OCI-M2 (cell line): ENCODE data around the gene BSPRY.
"Not testable (repeated sequence)": the region's sequence is repeated elsewhere in the genome, so short reads cannot be mapped to it uniquely, and the experiment has no call there.

ENCODE experiments used
- DNase-seq: peaks from one replicate; lab custom pipeline; 2025; ENCODE audit not compliant: unreplicated experiment; lab: John Stamatoyannopoulos, UW

The BSPRY gene

GRCh38 chr9:113393281-113393680 is 43.9 kb downstream of the BSPRY start:
- DNase-seq = no peak

GRCh38 chr9:113395000-113395861 is 45.9 kb downstream of the BSPRY start:
- no peak for DNase-seq

DNA sequence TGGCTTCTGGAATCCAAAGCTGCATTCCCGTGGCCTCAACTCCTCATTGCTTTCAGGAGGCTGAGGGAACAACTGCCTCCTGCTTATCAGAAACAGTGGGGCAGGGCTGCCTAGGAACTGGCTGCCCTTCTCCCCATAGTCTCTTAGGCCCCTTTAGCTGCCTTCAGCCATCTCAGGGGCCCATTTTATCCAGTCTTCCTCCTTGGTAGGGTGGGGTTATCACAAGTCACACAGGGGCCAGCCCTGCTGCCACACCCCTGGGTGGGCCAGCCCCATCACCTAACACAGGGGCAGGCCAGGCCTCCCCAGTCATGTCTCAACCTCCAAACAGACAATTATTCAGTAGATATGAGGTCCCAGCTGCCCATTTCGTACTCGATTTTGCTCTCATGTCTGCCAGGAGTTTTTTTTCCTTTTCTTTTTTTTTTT is 47.9 kb downstream of the BSPRY start:
- DNase-seq = peak; percentile 33

DNA sequence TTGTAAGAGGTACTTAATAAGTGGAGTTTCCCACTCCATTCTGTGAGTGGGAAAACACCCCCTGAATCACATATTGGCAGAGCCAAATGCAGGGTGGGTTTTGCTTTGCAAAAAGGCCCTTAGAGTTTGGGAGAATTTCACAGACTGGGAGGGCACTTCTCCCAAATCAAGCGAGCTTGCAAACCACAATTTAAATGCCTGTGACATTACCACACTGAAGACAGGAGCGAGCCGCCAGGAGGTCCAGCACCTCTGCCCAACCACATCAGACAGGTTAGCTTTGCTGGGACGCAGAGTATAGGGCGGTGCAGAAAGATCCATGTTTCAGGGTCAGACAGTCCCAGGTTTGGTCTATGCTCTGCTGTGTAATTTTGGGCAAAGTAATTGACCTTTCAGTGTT is 49.5 kb downstream of the BSPRY start:
- no peak for DNase-seq

- no peak for DNase-seq
Observed at GRCh38 chr9:113399646-113400200, 50.4 kb downstream of the BSPRY start.

- DNase-seq = peak; percentile 93
Observed at GRCh38 chr9:113401027-113401792, 51.9 kb downstream of the BSPRY start, which contains the start of gene ALAD. TSS of gene ALAD (minus strand) at chr9:113401284. CDS start at chr9:113393559, 7,725 bp downstream.

DNA sequence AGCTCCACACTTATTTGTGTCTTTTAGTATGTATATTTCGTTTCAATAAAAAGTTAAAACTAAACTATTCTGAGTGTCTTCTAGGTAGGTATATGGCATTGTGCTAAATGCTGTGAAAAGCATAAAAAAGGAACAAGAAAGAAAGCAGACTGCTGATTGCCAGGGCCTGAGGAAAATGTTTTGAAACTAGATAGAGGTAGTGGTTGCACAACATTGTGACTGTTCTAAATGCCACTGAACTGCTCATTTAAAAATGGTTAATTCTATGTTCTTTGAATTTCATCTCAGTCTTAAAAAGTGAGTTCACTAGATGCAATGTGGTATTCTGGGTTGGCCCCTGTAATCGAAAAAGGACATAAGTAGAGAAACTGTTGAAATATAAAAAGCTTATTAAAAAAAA is 54.3 kb downstream of the BSPRY start:
- no peak for DNase-seq

GRCh38 chr9:113406353-113406752 is 57.0 kb downstream of the BSPRY start:
- not testable (repeated sequence) for DNase-seq

DNA sequence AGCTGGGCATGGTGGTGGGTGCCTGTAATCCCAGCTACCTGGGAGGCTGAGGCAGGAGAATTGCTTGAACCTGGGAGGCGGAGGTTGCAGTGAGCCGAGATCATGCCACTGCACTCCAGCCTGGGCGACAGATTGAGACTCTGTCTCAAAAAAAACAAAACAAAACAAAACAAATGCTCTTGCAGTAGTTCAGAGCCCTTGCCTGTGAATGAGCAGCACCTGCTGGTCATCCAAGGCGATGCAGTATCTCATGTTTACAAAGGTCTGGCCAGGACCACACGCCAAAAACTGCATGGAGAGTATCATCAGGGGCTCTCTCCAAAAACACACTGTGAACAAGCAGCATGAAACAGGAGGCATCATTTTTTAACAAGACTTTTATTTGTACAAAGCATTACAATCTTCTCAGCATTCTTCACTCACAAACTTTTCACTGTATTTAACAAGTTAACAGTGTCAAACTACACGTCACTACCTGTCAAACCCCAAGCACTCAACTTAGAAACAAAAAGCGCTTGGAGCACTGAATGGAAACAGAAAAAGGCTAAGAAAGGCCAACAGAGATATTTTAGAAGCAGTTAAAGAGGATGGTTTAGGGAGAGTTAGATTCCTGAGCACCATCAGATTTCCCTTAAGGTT is 57.7 kb downstream of the BSPRY start:
- DNase-seq = not testable (repeated sequence)

DNA sequence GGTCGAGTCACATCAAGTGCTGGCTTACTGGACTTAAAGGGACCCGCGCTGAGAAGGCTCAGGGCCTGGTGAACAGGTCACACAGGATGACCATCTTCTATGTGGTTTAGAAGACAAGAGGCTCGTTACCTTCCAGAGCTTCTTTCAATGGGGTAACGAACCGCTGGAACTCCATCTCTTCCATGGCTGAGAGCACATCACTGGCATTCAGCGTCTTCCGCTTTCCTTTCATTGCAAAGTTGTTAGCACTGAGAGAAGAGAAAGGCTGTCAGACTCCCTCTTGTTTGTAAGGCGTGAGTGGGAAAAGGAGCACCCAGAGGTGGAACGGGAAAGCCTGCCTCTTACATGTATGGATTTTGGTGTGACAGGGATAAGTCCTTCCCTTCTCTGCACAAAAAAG is 60.1 kb downstream of the BSPRY start:
- DNase-seq = no peak

DNA sequence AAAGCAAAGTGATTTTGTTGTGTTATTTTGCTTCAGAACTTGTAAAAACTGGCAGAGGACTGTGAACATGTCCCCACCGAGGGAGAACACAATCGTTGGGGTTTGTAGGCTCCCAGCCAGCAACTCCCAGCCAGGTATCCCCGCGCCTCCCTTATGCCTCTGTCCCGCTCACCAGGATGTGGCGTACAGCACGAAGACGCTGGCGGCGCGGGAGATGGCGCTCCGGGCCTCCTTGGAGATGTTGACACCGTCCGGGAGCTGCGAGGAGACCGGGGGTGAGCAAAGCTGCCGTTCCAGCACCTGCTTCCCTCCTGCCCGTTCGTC is 60.5 kb downstream of the BSPRY start:
- DNase-seq = no peak

DNA sequence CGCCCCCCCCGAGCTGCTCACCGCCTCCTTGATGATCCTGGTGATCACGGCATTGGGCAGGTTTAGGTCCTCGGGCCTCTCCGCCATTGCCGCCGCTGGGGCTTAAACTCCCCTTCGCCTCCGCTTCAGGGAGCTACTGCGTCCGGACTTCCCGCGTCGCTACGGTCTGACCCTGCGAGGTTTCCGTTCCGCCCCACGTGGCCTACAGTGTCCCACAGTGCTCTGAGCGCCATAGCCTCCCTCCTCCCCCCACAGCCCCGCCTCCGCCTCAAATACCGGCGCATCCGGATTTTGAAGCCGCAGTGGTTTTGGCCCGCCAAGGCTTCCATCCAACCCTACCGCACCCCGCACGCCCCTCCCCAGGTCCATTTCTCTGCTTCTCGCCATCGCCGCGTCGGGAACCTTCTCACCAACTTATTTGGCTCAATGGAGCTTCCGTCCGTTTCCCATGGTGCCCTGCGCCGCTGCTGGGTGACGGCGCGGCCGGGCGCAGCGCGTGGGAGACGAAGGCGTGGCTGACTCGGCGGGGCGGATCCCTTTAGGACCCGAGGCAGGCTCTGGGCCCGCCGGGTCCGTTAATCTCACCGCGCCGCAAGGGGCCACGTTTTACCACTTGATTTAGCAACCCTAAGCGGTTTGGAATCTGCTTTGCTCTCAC is 61.0 kb downstream of the BSPRY start, which contains the start of the genes C9orf43 and POLE3:
C9orf43 (plus strand) TSS at position 541 of the 658 bp plus-strand sequence. CDS start 2,747 bp downstream, outside the sequence.
POLE3 (minus strand) TSS at position 469 of the 658 bp plus-strand sequence; CDS start at position 87, 382 bp downstream.
- peak; percentile 65 for DNase-seq

DNA sequence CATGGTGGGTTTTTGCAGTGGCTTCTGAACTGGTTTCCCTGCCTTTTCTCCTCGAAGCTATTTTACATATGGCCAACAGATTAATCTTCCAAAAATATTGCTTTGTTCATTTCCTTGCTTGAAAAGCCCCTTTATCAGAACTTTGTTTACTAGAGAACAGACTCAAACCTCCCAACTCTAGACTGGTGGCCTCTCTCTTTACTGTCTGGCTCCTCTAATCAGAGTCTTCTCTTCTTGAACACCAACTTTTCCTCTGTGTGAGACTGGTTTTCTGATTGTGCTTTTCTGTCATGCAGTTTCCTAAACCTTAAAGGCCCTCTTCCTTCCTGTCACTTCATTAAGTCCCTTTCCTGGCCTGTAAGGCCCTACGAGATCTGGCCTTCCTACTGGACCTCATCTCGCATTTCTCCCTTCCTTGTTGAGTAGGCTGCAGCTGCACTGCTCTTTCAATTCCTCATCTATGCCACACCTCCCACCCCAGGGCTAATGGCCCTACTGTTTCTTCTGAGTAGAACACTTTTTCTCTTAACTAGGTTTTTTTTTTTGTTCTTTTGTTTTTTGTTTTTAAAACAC is 66.9 kb downstream of the BSPRY start:
- DNase-seq = no peak

DNA sequence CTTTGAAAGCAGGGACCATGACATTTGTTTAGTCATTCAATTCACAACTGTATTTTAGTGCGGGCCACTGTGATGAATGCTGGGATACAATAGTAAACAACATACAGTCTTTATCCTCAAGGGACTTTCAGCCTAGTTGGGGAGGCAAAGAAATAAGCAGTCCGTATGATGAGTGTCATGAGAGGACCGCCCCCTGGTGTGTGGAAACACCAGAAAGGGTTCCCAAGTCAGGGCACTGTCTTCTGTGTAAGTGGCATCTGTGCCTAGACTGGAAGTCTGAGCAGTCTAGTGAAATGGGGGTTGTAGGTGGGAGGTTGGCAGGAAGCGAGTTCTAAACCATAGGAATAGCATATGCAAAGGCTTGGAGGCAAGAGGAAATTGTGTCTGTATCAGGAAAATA is 68.0 kb downstream of the BSPRY start:
- DNase-seq = no peak
